ENCODE measurements around the gene XAB2. TPM values are rescaled to one million over a fixed set of nuclear protein-coding genes. Genes with fewer than 3 reads are reported as not detected.
A peak's percentile ranks its signal among the peaks of the same experiment; 100 is the strongest.

XAB2 gene
- total RNA-seq, 1 donor from 2014 or later: 47.0 TPM

- H3K36me3 Mint-ChIP-seq (ENCODE audit: low read depth): no peaks in the 10 kb centered on the region
- TF ChIP-seq CTCF (conservative IDR thresholded peaks at IDR 0.05): no peak
- peaks cover 56% of the 10 kb centered on the region for H3K27me3 Mint-ChIP-seq (ENCODE audit: low read depth)
- no peak overlapping the region for H3K27ac Mint-ChIP-seq (ENCODE audit: unreplicated experiment)
- no peak for DNase-seq (ENCODE audit: low read depth, low spot score)
- peaks cover 9% of the 10 kb centered on the region for H3K4me1 Mint-ChIP-seq
- H3K9me3 Mint-ChIP-seq: no peaks in the 10 kb centered on the region
- peak overlapping the region; percentile 82 for H3K4me3 Mint-ChIP-seq
Observed at GRCh38 chr19:7598180-7598579, 31.2 kb downstream of the XAB2 start.

- H3K27me3 Mint-ChIP-seq (ENCODE audit: low read depth): peaks cover 60% of the 10 kb centered on the region
Observed at GRCh38 chr19:7597689-7598088, 31.7 kb downstream of the XAB2 start.

GRCh38 chr19:7596211-7596937, 33.0 kb downstream of the XAB2 start:
- no peak for DNase-seq (ENCODE audit: low read depth, low spot score)
- no peaks in the 10 kb centered on the region for H3K36me3 Mint-ChIP-seq (ENCODE audit: low read depth)
- no peaks in the 10 kb centered on the region for H3K9me3 Mint-ChIP-seq
- no peak for TF ChIP-seq CTCF (conservative IDR thresholded peaks at IDR 0.05)
- peaks cover 9% of the 10 kb centered on the region for H3K4me1 Mint-ChIP-seq
- H3K27me3 Mint-ChIP-seq (ENCODE audit: low read depth): peaks cover 58% of the 10 kb centered on the region
- no peak overlapping the region for H3K27ac Mint-ChIP-seq (ENCODE audit: unreplicated experiment)
- H3K4me3 Mint-ChIP-seq: peak overlapping the region; percentile 82

More at GRCh38 chr19:7597689-7598088, 31.7 kb downstream of the XAB2 start:
- Mint-ChIP-seq H3K4me1 (peaks cover 9% of the 10 kb centered on the region), H3K27ac (ENCODE audit: unreplicated experiment) (no peak overlapping the region), H3K9me3 (no peaks in the 10 kb centered on the region), H3K36me3 (ENCODE audit: low read depth) (no peaks in the 10 kb centered on the region), H3K4me3 (peak overlapping the region; percentile 82)
- no peak for TF ChIP-seq CTCF (conservative IDR thresholded peaks at IDR 0.05)
- no peak for DNase-seq (ENCODE audit: low read depth, low spot score)

- peak; percentile 38 for DNase-seq (ENCODE audit: low read depth, low spot score)
- TF ChIP-seq CTCF (conservative IDR thresholded peaks at IDR 0.05): no peak
- peak within 1 kb of the TSS; percentile 85 for H3K4me3 Mint-ChIP-seq
- peaks cover 9% of the 10 kb centered on the region for H3K4me1 Mint-ChIP-seq
- H3K36me3 Mint-ChIP-seq (ENCODE audit: low read depth): no peaks in the 10 kb centered on the region
- H3K27me3 Mint-ChIP-seq (ENCODE audit: low read depth): peaks cover 61% of the 10 kb centered on the region
- no peak within 1 kb of the TSS for H3K27ac Mint-ChIP-seq (ENCODE audit: unreplicated experiment)
- H3K9me3 Mint-ChIP-seq: no peaks in the 10 kb centered on the region
Observed at GRCh38 chr19:7595466-7596133, 33.7 kb downstream of the XAB2 start, which contains the start of gene CAMSAP3. TSS of gene CAMSAP3 (plus strand) at chr19:7595863. CDS start at chr19:7596003, 140 bp downstream.

GRCh38 chr19:7590256-7590655, 39.1 kb downstream of the XAB2 start:
- Mint-ChIP-seq H3K9me3 (no peaks in the 10 kb centered on the region), H3K4me1 (peaks cover 3% of the 10 kb centered on the region), H3K4me3 (no peak overlapping the region), H3K36me3 (ENCODE audit: low read depth) (no peaks in the 10 kb centered on the region), H3K27ac (ENCODE audit: unreplicated experiment) (no peak overlapping the region), H3K27me3 (ENCODE audit: low read depth) (peaks cover 51% of the 10 kb centered on the region)
- DNase-seq (ENCODE audit: low read depth, low spot score): no peak
- no peak for TF ChIP-seq CTCF (conservative IDR thresholded peaks at IDR 0.05)

Measured in neural crest cell (in vitro differentiated cells).